Activated T-cell treated with anti-CD3 and anti-CD28 coated beads, Interleukin-2, amount 50 U/mL, for 48 hours (primary cell): ENCODE results near the gene GAGE1.
"Not testable (repeated sequence)": the region's sequence is repeated elsewhere in the genome, so short reads cannot be mapped to it uniquely, and the experiment has no call there.

Source experiments
- DNase-seq, 2 experiments: peaks; one replicate each; pipeline ENCODE4 v3.0.0-alpha.2; 2020

The GAGE1 gene, protein sequence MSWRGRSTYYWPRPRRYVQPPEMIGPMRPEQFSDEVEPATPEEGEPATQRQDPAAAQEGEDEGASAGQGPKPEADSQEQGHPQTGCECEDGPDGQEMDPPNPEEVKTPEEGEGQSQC

DNA sequence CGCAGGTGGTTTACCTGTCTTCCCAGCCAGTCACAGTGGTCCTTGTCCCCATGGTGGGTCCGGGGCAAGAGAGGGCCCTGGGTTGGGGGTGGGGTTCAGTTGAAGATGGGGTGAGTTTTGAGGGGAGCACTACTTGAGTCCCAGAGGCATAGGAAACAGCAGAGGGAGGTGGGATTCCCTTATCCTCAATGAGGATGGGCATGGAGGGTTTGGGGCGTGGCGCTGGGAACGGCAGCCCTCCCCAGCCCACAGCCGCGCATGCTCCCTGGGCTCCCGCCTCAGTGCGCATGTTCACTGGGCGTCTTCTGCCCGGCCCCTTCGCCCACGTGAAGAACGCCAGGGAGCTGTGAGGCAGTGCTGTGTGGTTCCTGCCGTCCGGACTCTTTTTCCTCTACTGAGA, at the start of gene GAGE1:
TSS of gene GAGE1 (plus strand) at position 301 of the 400 bp plus-strand sequence. CDS start 1,155 bp downstream, outside the sequence.
- not testable (repeated sequence) for DNase-seq

DNA sequence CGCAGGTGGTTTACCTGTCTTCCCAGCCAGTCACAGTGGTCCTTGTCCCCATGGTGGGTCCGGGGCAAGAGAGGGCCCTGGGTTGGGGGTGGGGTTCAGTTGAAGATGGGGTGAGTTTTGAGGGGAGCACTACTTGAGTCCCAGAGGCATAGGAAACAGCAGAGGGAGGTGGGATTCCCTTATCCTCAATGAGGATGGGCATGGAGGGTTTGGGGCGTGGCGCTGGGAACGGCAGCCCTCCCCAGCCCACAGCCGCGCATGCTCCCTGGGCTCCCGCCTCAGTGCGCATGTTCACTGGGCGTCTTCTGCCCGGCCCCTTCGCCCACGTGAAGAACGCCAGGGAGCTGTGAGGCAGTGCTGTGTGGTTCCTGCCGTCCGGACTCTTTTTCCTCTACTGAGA, 47.8 kb upstream of the GAGE1 start, which contains the start of gene GAGE12E:
TSS of gene GAGE12E (plus strand) at position 301 of the 400 bp plus-strand sequence. CDS start 1,155 bp downstream, outside the sequence.
- not testable (repeated sequence) for DNase-seq

DNA sequence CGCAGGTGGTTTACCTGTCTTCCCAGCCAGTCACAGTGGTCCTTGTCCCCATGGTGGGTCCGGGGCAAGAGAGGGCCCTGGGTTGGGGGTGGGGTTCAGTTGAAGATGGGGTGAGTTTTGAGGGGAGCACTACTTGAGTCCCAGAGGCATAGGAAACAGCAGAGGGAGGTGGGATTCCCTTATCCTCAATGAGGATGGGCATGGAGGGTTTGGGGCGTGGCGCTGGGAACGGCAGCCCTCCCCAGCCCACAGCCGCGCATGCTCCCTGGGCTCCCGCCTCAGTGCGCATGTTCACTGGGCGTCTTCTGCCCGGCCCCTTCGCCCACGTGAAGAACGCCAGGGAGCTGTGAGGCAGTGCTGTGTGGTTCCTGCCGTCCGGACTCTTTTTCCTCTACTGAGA, 38.3 kb upstream of the GAGE1 start, which contains the start of gene GAGE12F:
TSS of gene GAGE12F (plus strand) at position 301 of the 400 bp plus-strand sequence. CDS start 1,155 bp downstream, outside the sequence.
- not testable (repeated sequence) for DNase-seq

DNA sequence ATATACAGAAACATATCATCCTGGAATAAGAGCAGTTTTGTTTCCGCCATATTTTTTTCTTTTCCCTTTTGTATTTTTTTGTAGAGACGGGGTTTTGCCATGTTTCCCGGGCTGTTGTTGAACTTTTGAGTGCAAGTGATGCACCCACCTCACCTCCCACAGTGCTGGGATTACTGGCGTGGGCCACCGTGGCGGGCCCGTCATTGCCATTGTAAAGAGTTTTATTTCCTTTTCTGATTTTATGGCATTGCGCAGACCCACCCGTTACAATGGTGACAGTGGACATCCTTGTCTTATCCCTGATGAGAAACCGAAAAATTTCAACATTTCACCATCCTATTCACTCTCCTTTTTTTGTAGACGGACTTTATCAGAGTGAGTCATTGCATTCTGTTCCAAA, 30.1 kb upstream of the GAGE1 start:
- DNase-seq, result not testable (repeated sequence)

DNA sequence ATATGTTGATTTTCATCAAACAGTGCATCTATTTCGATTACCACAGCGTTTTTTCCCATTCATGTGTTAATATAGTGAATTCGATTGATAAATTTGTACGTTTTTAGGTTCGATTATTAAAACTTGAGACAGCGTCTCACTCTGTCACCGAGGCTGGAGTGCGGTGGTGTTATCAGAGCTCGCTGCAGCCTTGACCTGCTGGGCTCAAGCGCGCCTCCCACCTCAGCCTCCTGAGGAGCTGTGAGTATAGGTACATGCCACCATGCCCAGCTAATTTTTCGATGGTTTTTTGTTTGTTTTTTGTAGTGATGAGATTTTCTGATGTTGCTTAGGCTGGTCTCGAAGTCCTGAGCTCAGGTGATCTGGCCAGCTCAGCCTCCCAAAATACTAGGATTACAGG, 29.7 kb upstream of the GAGE1 start:
- not testable (repeated sequence) for DNase-seq

DNA sequence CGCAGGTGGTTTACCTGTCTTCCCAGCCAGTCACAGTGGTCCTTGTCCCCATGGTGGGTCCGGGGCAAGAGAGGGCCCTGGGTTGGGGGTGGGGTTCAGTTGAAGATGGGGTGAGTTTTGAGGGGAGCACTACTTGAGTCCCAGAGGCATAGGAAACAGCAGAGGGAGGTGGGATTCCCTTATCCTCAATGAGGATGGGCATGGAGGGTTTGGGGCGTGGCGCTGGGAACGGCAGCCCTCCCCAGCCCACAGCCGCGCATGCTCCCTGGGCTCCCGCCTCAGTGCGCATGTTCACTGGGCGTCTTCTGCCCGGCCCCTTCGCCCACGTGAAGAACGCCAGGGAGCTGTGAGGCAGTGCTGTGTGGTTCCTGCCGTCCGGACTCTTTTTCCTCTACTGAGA, 28.7 kb upstream of the GAGE1 start, which contains the start of gene GAGE12G:
TSS of gene GAGE12G (plus strand) at position 301 of the 400 bp plus-strand sequence. CDS start 1,155 bp downstream, outside the sequence.
- DNase-seq, result not testable (repeated sequence)

DNA sequence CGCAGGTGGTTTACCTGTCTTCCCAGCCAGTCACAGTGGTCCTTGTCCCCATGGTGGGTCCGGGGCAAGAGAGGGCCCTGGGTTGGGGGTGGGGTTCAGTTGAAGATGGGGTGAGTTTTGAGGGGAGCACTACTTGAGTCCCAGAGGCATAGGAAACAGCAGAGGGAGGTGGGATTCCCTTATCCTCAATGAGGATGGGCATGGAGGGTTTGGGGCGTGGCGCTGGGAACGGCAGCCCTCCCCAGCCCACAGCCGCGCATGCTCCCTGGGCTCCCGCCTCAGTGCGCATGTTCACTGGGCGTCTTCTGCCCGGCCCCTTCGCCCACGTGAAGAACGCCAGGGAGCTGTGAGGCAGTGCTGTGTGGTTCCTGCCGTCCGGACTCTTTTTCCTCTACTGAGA, 19.2 kb upstream of the GAGE1 start, which contains the start of gene GAGE12H:
TSS of gene GAGE12H (plus strand) at position 301 of the 400 bp plus-strand sequence. CDS start 1,155 bp downstream, outside the sequence.
- not testable (repeated sequence) for DNase-seq

DNA sequence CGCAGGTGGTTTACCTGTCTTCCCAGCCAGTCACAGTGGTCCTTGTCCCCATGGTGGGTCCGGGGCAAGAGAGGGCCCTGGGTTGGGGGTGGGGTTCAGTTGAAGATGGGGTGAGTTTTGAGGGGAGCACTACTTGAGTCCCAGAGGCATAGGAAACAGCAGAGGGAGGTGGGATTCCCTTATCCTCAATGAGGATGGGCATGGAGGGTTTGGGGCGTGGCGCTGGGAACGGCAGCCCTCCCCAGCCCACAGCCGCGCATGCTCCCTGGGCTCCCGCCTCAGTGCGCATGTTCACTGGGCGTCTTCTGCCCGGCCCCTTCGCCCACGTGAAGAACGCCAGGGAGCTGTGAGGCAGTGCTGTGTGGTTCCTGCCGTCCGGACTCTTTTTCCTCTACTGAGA, 9.6 kb upstream of the GAGE1 start, which contains the start of gene GAGE2A:
TSS of gene GAGE2A (plus strand) at position 301 of the 400 bp plus-strand sequence. CDS start 1,155 bp downstream, outside the sequence.
- not testable (repeated sequence) for DNase-seq

DNA sequence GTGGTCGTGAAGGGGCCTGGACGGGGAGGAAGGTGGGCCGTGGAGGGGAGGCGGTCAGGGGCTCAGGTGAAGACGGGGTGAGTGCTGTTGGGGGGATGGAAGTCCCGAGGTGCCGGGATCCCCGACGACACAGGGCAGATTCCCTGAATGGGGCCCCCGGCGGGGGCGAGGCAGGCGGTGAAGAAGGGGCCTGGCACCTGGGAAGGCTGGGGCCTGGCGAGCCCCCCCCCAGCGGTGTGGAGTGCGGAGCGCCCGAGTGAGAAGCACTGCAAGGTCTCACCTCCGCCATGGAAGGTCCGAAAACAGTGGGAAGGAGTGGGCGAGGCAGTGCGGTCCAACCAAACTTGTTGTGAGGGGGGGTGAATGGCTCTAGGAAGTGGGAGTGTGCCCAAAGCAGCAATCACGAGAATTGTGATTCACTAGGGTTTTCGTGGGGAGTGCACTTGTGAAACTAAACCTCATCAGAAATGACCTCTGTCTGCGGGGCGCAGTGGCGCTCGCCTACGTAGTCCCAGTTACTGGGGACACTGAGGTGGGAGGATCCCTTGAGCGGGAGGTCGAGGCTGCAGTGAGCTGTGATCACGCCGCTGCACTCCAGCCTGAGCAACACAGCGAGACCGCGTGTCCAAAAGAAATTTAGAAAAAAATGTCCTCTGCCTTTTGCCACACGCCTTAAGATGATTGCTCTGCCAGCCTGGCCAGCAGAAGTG, 8.9 kb upstream of the GAGE1 start:
- DNase-seq, result not testable (repeated sequence)

DNA sequence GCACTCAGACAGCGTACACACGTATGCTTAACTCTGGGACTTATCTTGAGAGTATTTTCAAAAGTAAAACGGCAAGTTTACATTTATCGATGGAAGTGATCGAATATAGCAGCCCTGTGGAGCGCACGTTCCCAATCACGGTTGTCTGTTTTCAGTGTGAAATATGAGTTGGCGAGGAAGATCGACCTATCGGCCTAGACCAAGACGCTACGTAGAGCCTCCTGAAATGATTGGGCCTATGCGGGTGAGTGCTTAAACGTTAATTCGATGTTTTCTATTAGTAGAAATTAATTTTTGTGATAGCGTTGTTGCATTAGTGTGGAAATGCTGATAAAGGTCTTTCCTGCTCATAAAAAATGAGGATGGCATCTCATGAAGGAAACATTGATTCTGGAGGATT, 8.3 kb upstream of the GAGE1 start:
- peak in 1 of 2 experiments; percentile 21 for DNase-seq

DNA sequence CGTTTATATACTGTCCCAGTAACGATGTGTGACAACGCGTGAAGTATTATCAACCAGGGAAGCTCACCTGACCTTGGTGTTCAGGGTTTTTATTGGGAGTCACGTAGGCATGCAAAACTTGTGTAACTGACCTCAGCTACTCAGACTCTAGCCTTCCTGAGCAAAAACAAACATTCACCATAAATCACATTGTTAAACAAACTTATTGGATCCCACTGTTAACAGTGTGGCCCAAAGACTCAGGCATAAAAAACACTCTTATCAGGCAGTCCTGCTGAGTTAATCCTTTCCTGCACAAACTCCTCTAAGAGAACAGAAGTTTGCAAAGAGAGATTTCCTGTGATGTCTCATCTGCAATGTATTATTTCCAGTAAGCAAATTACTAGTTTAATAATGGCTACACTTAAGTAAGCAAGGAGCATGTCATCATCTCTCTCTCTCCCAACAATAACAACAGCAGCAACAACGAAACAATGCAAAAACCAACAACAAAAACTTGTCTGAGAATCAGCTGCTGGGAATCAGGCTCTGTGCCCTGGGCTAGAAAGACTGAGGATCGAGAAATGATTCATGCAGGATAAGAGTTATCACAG, 12.0 kb downstream of the GAGE1 start:
- DNase-seq, result no peak

DNA sequence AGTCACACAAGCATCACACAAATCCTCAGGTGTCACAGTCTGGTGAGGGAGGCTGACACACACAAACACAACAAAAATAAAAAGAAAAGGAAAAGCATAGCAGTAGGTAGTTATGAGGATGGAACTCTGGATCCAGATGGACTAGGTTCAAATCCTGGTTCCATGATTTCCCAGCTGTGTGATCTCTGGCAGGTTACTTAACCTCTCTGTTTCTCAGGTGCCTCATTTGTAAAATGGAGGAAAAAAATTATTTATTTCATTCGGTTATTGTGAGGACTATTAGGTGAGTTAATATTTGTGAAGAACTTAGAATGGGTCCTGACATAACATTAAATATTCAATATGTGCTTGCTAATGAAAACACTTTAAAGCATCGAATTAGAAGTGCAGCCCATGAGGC, 19.8 kb downstream of the GAGE1 start:
- DNase-seq, result no peak

DNA sequence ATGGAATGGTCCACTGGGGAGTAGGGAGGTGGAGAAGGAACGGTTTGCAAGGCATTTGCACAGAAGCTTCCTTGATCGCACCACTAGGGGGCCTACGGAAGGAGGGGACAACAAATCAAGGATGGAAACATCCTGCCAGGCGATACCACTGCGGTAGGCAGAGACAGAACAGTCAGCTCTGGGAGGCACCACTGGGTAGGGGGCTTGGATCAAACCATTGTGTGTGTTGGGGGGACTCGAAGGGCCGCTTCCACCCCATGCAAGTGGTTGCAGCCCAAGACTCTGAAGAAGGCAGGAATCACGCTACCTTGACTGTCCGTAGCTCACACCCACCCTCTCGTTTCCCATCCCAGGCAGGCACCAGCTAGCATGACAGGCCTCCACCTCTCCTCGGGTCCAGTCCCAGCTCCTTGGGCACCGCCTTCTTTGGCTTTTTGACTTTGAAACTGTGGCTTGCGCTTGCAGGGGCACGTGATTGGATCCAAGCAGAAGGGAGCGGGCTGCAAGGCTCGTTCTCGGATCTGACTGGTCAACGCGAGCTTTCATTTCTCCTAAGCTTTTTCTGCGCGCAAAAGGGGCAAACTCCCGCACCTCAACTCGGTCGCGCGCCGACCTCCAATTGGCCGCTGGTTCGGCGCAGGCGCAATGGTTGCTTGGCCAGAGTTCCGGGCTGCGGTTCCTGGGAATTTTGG, 28.4 kb downstream of the GAGE1 start:
- peak; percentile 50 to 51 for DNase-seq

DNA sequence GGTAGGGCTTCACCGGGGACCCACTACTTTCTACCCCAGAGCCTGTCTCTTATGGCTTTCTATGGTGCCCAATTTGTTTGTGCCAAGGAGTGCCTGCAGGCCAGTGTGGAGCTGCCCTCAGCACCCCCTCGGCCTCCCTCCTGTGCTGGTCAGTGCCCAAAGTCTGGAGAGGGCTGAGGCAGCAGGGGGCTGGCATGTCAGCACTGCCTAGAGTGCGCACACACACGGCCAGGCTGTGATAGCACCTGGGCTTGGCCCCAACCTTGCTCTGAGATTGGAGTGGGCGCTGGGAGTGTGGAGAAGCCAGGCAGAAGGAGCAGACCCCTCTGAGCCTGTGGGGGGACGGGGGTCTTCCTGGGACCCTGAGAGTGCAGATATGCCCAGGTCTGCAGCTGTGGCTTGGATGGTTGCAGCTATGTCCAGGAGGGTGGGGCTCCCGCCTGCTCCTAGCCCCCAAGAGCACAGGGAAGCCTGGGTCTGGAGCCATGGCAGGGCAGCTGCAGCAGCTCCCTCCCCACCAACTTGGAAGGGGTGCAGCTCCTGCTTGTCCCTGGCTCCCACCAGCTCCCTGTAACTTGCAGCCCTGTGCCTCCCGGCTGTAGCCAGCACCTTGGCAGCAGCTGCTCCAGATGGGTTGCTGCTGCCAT, 46.3 kb downstream of the GAGE1 start:
- no peak for DNase-seq

DNA sequence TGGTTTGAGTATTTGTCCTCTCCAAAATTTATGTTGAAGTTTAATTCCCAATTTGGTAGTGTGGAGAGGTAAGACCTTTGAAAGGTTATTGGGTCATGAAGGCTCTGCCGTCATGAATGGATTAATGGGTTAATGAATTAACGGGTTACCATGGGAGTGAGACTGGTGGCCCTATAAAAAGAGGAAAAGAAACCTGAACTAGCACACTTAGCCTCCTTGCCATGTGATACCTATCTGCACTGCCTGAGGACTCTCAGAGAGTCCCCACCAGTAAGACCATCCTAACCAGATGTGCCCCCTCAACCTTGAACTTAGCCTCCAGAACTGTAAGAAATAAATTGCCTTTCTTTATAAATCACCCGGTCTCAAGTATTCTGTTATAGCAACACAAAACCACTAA, 57.7 kb downstream of the GAGE1 start:
- DNase-seq, result no peak
